HepG2 (cell line): Measurements from ENCODE around the gene DNPH1. TPM values are rescaled to one million over a fixed set of nuclear protein-coding genes. Genes with fewer than 3 reads are reported as not detected.

Source experiments
- ATF1 ChIP-seq: IDR thresholded peaks from 2 replicates; pipeline ENCODE4 v1.6.1; 2016; ENCODE audit warnings: mild to moderate bottlenecking, control low read depth
- CBFB ChIP-seq: sonication (generic); formaldehyde crosslinking; IDR thresholded peaks from 2 replicates; pipeline ENCODE4 v1.4.0; 2020; ENCODE audit warnings: missing genetic modification reagents
- CHD2 ChIP-seq: IDR thresholded peaks from 2 replicates; pipeline ENCODE4 v1.6.1; 2011; ENCODE audit warnings: low read depth, low read length, improper control_type of control experiment
- CREBL2 ChIP-seq: sonication (generic); formaldehyde crosslinking; IDR thresholded peaks from 2 replicates; pipeline ENCODE4 v1.8.1; 2023; ENCODE audit warnings: missing genetic modification reagents, mild to moderate bottlenecking, borderline replicate concordance
- E2F5 ChIP-seq: sonication (generic); formaldehyde crosslinking; conservative IDR thresholded peaks from 2 replicates; pipeline ENCODE4 v1.4.0; 2020; ENCODE audit warnings: missing genetic modification reagents
- FOSL1 ChIP-seq: sonication (generic); formaldehyde crosslinking; IDR thresholded peaks from 2 replicates; pipeline ENCODE4 v1.9.0; 2021; ENCODE audit warnings: missing genetic modification reagents, borderline replicate concordance
- GTF2F1 ChIP-seq: fragments of 150-350 bp; IDR thresholded peaks from 2 replicates; pipeline ENCODE4 v1.6.1; 2014; ENCODE audit warnings: low read length
- HOXA9 ChIP-seq: sonication (generic); formaldehyde crosslinking; IDR thresholded peaks from 2 replicates; pipeline ENCODE4 v1.8.1; 2022; ENCODE audit warnings: missing genetic modification reagents, mild to moderate bottlenecking, moderate library complexity, borderline replicate concordance
- JARID2 ChIP-seq: sonication (generic); formaldehyde crosslinking; IDR thresholded peaks from 2 replicates; pipeline ENCODE4 v1.8.1; 2023; ENCODE audit warnings: missing genetic modification reagents, inconsistent platforms; ENCODE audit not compliant: insufficient replicate concordance
- KLF13 ChIP-seq: sonication (generic); formaldehyde crosslinking; IDR thresholded peaks from 2 replicates; pipeline ENCODE4 v1.4.0; 2020; ENCODE audit warnings: mild to moderate bottlenecking, missing genetic modification reagents
- NONO ChIP-seq, 2 experiments: fragments of 450-650 bp in 1 of 2; sonication (generic) in 1 of 2; formaldehyde crosslinking in 1 of 2; IDR thresholded peaks in 1 of 2; conservative IDR thresholded peaks in 1 of 2; 2 replicates each; pipeline versions ENCODE4 v1.6.1 to v1.8.0; 2017 to 2022; ENCODE audit warnings: mild to moderate bottlenecking in 1 of 2, missing genetic modification reagents in 1 of 2, moderate library complexity in 1 of 2
- TEAD3 ChIP-seq: optimal IDR thresholded peaks from 2 replicates; pipeline ENCODE3; 2016; ENCODE audit warnings: borderline replicate concordance
- TSC22D2 ChIP-seq: sonication (generic); formaldehyde crosslinking; IDR thresholded peaks from 2 replicates; pipeline ENCODE4 v1.5.1; 2020; ENCODE audit warnings: missing genetic modification reagents, mild to moderate bottlenecking, borderline replicate concordance
- ZBTB7B ChIP-seq: sonication (generic); formaldehyde crosslinking; IDR thresholded peaks from 2 replicates; pipeline ENCODE4 v1.4.0; 2020; ENCODE audit warnings: missing genetic modification reagents
- ZFP37 ChIP-seq: sonication (generic); formaldehyde crosslinking; IDR thresholded peaks from 2 replicates; pipeline ENCODE4 v1.4.0; 2020; ENCODE audit warnings: missing genetic modification reagents, borderline replicate concordance
- ZHX1 ChIP-seq: sonication (generic); formaldehyde crosslinking; IDR thresholded peaks from 2 replicates; pipeline ENCODE4 v1.8.1; 2022; ENCODE audit warnings: low read depth, mild to moderate bottlenecking, missing genetic modification reagents
- ZMAT3 ChIP-seq: sonication (generic); formaldehyde crosslinking; conservative IDR thresholded peaks from 2 replicates; pipeline ENCODE4 v1.7.0; 2021; ENCODE audit warnings: missing genetic modification reagents
- ZNF337 ChIP-seq: sonication (generic); formaldehyde crosslinking; IDR thresholded peaks from 2 replicates; pipeline ENCODE4 v1.5.1; 2020; ENCODE audit warnings: missing genetic modification reagents, low read depth, mild to moderate bottlenecking, borderline replicate concordance
- ZNF383 ChIP-seq: sonication (generic); formaldehyde crosslinking; IDR thresholded peaks from 2 replicates; pipeline ENCODE4 v1.4.0; 2020; ENCODE audit warnings: missing genetic modification reagents, mild to moderate bottlenecking, borderline replicate concordance
- ZNF557 ChIP-seq: sonication (generic); formaldehyde crosslinking; IDR thresholded peaks from 2 replicates; pipeline ENCODE4 v1.4.0; 2020; ENCODE audit warnings: missing genetic modification reagents
- ZNF639 ChIP-seq: conservative IDR thresholded peaks from 2 replicates; pipeline ENCODE4 v1.6.1; 2018; ENCODE audit warnings: missing genetic modification reagents
- ZNF713 ChIP-seq: sonication (generic); formaldehyde crosslinking; IDR thresholded peaks from 2 replicates; pipeline ENCODE4 v1.4.0; 2020; ENCODE audit warnings: mild to moderate bottlenecking, missing genetic modification reagents
- ZNF878 ChIP-seq: sonication (generic); formaldehyde crosslinking; IDR thresholded peaks from 2 replicates; pipeline ENCODE4 v1.8.1; 2023; ENCODE audit warnings: mild to moderate bottlenecking, missing genetic modification reagents, moderate library complexity
- ZSCAN21 ChIP-seq: sonication (generic); formaldehyde crosslinking; IDR thresholded peaks from 2 replicates; pipeline ENCODE4 v1.8.0; 2022; ENCODE audit warnings: mild to moderate bottlenecking, missing genetic modification reagents, moderate library complexity, borderline replicate concordance
- polyA plus RNA-seq, 8 experiments: library from polyadenylated mRNA; depleted of rRNA in 3 of 8; stranded (reverse) in 7 of 8; unstranded in 1 of 8; fragments of >200 nt; fragmentation: Illumina TruSeq in 4 of 8; extraction: Trizol in 4 of 8; gene quantifications; 2 replicates each; pipeline versions ENCODE4 v1.2.1 to v1.2.3, GENCODE V29; 2011 to 2016; ENCODE audit warnings: low read depth in 4 of 8, missing spikeins in 1 of 8, mixed read lengths in 1 of 8; ENCODE audit not compliant: insufficient read depth in 1 of 8
- total RNA-seq, 5 experiments: library from RNA; depleted of rRNA; stranded (reverse); fragments of >200 nt; fragmentation: Illumina TruSeq; extraction: Trizol; gene quantifications; 2 replicates each; pipeline ENCODE4 v1.2.3, GENCODE V29; 2016; ENCODE audit warnings: low read depth in 1 of 5

DNPH1 gene
- total and polyA plus RNA-seq, 2 of the 13 experiments (the other 11 are each of a cell fraction or from before 2014, with no cell fraction given) = 56.5 to 75.1 TPM

- TF ChIP-seq ZNF383 (CRISPR knock-in tag) = peak; percentile 44; the same call in 1 of the 2 replicates
- TF ChIP-seq ZBTB7B (CRISPR knock-in tag) = no peak
- peak; percentile 60; the same call in 1 of the 2 replicates for TF ChIP-seq E2F5 (CRISPR knock-in tag)
- no peak for TF ChIP-seq ATF1 (CRISPR knock-in tag)
- TF ChIP-seq CHD2 = no peak
- peak; percentile 72 for TF ChIP-seq TEAD3
- TF ChIP-seq KLF13 (CRISPR knock-in tag) = peak; percentile 81; the same call in 1 of the 2 replicates
- TF ChIP-seq ZNF639 (CRISPR knock-in tag) = 0 out of 2 replicates have a peak, but pooled peaks have one; percentile 72
- TF ChIP-seq GTF2F1 = no peak
- 0 out of 2 replicates have a peak, but pooled peaks have one; percentile 70 for TF ChIP-seq ZNF557 (CRISPR knock-in tag)
- no peak for TF ChIP-seq TSC22D2 (CRISPR knock-in tag)
- TF ChIP-seq FOSL1 = no peak
- TF ChIP-seq ZSCAN21 (CRISPR knock-in tag) = peak; percentile 92
- no peak for TF ChIP-seq JARID2 (CRISPR knock-in tag)
- peak; percentile 49; the same call in 1 of the 2 replicates for TF ChIP-seq CBFB
- TF ChIP-seq NONO (IDR thresholded peaks at IDR 0.05) = no peak
- TF ChIP-seq NONO (CRISPR knock-in tag; conservative IDR thresholded peaks at IDR 0.05) = peak; percentile 96
- 0 out of 2 replicates have a peak, but pooled peaks have one; percentile 77 for TF ChIP-seq ZFP37 (CRISPR knock-in tag)
- TF ChIP-seq ZMAT3 = peak; percentile 95
- TF ChIP-seq ZNF713 (CRISPR knock-in tag) = no peak; the same call in 1 of the 2 replicates
- 0 out of 2 replicates have a peak, but pooled peaks have one; percentile 54 for TF ChIP-seq ZNF337 (CRISPR knock-in tag)
- peak; percentile 55; the same call in 1 of the 2 replicates for TF ChIP-seq HOXA9 (CRISPR knock-in tag)
- TF ChIP-seq CREBL2 = peak; percentile 90; the same call in 1 of the 2 replicates
- TF ChIP-seq ZNF878 (CRISPR knock-in tag) = peak; percentile 14; the same call in 1 of the 2 replicates
- peak; percentile 47; the same call in 1 of the 2 replicates for TF ChIP-seq ZHX1 (CRISPR knock-in tag)
These were observed at the start of gene DNPH1 (continued) for GRCh38 chr6:43228951-43229802.
